CD4-positive, alpha-beta T cell treated with Interferon gamma for 1 hour (primary cell): ENCODE measurements around the gene SPCS2.
A peak's percentile ranks its signal among the peaks of the same experiment; 100 is the strongest.
"Not testable (repeated sequence)": the region's sequence is repeated elsewhere in the genome, so short reads cannot be mapped to it uniquely, and the experiment has no call there.

Experiments
- DNase-seq: peaks from one replicate; pipeline ENCODE4 v3.0.0-alpha.2; 2020

The SPCS2 gene

GRCh38 chr11:74950374-74950969 is 1.4 kb downstream of the SPCS2 start:
- DNase-seq = no peak

GRCh38 chr11:74951226-74951625 is 2.2 kb downstream of the SPCS2 start:
- no peak for DNase-seq

GRCh38 chr11:74952752-74953151 is 3.7 kb downstream of the SPCS2 start:
- DNase-seq = no peak

GRCh38 chr11:74953451-74953850 is 4.4 kb downstream of the SPCS2 start:
- no peak for DNase-seq

GRCh38 chr11:74954199-74954598 is 5.1 kb downstream of the SPCS2 start:
- no peak for DNase-seq

GRCh38 chr11:74956397-74957015 is 7.4 kb downstream of the SPCS2 start:
- DNase-seq = no peak

- no peak for DNase-seq
Observed at GRCh38 chr11:74957937-74958629, 9.0 kb downstream of the SPCS2 start.

GRCh38 chr11:74960128-74960527 is 11.1 kb downstream of the SPCS2 start:
- not testable (repeated sequence) for DNase-seq

- no peak for DNase-seq
Observed at GRCh38 chr11:74966651-74967050, 17.6 kb downstream of the SPCS2 start.

- no peak for DNase-seq
Observed at GRCh38 chr11:74970852-74971395, 21.9 kb downstream of the SPCS2 start.

- DNase-seq = no peak
Observed at GRCh38 chr11:74971424-74971823, 22.4 kb downstream of the SPCS2 start.

GRCh38 chr11:74978041-74978440 is 29.0 kb downstream of the SPCS2 start:
- no peak for DNase-seq

GRCh38 chr11:74980634-74981033 is 31.6 kb downstream of the SPCS2 start:
- DNase-seq = no peak

- no peak for DNase-seq
Observed at GRCh38 chr11:74981888-74982287, 32.8 kb downstream of the SPCS2 start.

- no peak for DNase-seq
Observed at GRCh38 chr11:74984070-74984469, 35.0 kb downstream of the SPCS2 start.

GRCh38 chr11:74984730-74985129 is 35.7 kb downstream of the SPCS2 start:
- DNase-seq = no peak

GRCh38 chr11:74988541-74989259 is 39.6 kb downstream of the SPCS2 start, which contains the start of gene NEU3:
Gene NEU3, plus strand, starts transcription at chr11:74988933. Its CDS starts 128 bp downstream, at chr11:74989061.
- peak; percentile 81 for DNase-seq

GRCh38 chr11:74989260-74989638 is 40.2 kb downstream of the SPCS2 start:
- no peak for DNase-seq

GRCh38 chr11:74990150-74990549 is 41.1 kb downstream of the SPCS2 start:
- DNase-seq = not testable (repeated sequence)

- DNase-seq = no peak
Observed at GRCh38 chr11:74990941-74991340, 41.9 kb downstream of the SPCS2 start.

- DNase-seq = no peak
Observed at GRCh38 chr11:74992852-74993251, 43.8 kb downstream of the SPCS2 start.

GRCh38 chr11:75000975-75001354 is 51.9 kb downstream of the SPCS2 start:
- no peak for DNase-seq

GRCh38 chr11:75001686-75002085 is 52.6 kb downstream of the SPCS2 start:
- no peak for DNase-seq
